ENCODE data around the gene SLC25A42.

DNA sequence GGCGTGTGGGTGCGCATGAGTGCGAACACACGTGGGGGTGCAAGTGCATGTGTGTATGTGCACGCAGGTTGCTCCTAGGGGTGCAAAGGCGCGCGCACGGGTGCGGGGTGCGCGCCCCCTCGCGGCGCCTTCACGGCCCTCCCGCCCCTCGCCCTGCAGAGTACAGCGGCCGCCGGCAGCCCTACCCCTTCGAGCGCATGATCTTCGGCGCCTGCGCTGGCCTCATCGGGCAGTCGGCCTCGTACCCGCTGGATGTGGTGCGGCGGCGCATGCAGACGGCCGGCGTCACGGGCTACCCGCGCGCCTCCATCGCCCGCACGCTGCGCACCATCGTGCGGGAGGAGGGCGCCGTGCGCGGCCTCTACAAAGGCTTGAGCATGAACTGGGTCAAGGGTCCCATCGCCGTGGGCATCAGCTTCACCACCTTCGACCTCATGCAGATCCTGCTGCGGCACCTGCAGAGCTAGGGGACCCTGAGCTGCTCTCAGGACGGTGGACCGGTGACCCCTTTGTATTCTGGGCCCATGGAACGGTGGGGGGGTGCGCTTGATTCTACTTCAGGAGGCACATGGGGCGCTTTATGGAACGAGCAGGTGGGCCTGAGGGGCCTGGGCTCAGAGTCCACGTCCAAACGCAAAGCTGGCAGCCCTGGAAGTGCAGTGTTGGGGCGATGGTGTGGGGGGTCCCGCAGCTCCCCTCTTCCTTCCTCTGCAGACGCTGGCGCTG is 46.8 kb downstream of the SLC25A42 start:
- TF ChIP-seq POLR2A (IDR thresholded peaks at IDR 0.05) = no peak
- TF ChIP-seq, protein P1, sequence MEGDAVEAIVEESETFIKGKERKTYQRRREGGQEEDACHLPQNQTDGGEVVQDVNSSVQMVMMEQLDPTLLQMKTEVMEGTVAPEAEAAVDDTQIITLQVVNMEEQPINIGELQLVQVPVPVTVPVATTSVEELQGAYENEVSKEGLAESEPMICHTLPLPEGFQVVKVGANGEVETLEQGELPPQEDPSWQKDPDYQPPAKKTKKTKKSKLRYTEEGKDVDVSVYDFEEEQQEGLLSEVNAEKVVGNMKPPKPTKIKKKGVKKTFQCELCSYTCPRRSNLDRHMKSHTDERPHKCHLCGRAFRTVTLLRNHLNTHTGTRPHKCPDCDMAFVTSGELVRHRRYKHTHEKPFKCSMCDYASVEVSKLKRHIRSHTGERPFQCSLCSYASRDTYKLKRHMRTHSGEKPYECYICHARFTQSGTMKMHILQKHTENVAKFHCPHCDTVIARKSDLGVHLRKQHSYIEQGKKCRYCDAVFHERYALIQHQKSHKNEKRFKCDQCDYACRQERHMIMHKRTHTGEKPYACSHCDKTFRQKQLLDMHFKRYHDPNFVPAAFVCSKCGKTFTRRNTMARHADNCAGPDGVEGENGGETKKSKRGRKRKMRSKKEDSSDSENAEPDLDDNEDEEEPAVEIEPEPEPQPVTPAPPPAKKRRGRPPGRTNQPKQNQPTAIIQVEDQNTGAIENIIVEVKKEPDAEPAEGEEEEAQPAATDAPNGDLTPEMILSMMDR (IDR thresholded peaks at IDR 0.05) = no peak
